Raji (cell line): ENCODE results near the gene TEKTIP1.

Experiments used
- POLR2A ChIP-seq: IDR thresholded peaks from 2 replicates; pipeline ENCODE4 v1.6.1; 2011; ENCODE audit warnings: low read depth, low read length, control low read depth; ENCODE audit not compliant: insufficient read depth

TEKTIP1 gene

DNA sequence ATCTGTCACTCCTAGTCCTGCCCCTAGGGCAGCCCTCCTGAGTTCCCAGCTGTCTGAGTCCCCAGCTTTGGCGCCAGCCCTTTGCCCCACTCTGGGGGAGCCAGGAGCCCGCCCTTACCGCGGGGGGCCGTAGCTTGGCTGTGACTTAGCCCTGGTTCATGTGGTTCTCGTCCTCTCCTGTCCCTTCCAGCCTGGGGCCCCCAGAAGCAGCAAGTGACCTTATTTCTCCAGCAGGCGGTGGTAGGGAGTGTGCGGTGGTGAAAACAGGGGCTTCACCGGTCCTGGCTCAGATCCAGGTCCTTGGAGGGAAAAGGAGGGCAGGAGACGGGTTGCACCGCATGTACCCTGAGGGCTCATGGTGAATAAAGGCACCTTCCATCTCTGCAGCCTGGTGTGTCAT, 54.2 kb downstream of the TEKTIP1 start:
- no peak for TF ChIP-seq POLR2A
